Measurements from ENCODE around the gene AP2M1.
"Not testable (repeated sequence)": the region's sequence is repeated elsewhere in the genome, so short reads cannot be mapped to it uniquely, and the experiment has no call there.

GRCh38 chr3:184162571-184163070 lies 12.0 kb upstream of the AP2M1 start:
- TF ChIP-seq JUND (IDR thresholded peaks at IDR 0.05; ENCODE audit: low read depth, low read length); RB1 (IDR thresholded peaks at IDR 0.05; ENCODE audit: borderline replicate concordance); EZH2 (IDR thresholded peaks at IDR 0.05; ENCODE audit: borderline replicate concordance, control insufficient read depth, low read depth, low read length); PBX3 (IDR thresholded peaks at IDR 0.05; ENCODE audit: insufficient replicate concordance, low read depth, low read length); POLR2A (IDR thresholded peaks at IDR 0.05; ENCODE audit: low read depth, low read length); NFXL1 (IDR thresholded peaks at IDR 0.05; ENCODE audit: borderline replicate concordance): not testable (repeated sequence)

Measured in GM12878 (cell line).